Measurements from ENCODE around the gene KLRF2.

DNA sequence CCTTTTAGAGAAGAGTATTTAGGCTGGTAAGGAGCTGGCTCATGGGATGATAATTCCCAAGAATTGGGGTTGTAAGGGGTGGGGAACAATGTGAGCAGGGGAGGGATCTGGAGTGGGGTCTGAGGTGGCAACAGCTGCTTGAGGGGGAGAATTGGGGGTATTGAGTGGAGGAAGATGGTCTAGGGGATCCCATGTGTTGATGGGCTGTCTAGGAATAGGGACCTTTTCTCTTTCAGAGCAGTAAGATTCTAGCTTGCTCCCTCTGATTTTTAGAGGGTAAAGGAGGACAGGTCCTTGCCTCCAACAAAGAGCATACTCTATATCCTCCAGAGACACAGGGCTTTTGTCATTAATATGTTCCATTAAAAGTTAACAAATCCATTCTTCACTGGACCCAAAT lies 28.4 kb downstream of the KLRF2 start:
- TF ChIP-seq, protein P1, sequence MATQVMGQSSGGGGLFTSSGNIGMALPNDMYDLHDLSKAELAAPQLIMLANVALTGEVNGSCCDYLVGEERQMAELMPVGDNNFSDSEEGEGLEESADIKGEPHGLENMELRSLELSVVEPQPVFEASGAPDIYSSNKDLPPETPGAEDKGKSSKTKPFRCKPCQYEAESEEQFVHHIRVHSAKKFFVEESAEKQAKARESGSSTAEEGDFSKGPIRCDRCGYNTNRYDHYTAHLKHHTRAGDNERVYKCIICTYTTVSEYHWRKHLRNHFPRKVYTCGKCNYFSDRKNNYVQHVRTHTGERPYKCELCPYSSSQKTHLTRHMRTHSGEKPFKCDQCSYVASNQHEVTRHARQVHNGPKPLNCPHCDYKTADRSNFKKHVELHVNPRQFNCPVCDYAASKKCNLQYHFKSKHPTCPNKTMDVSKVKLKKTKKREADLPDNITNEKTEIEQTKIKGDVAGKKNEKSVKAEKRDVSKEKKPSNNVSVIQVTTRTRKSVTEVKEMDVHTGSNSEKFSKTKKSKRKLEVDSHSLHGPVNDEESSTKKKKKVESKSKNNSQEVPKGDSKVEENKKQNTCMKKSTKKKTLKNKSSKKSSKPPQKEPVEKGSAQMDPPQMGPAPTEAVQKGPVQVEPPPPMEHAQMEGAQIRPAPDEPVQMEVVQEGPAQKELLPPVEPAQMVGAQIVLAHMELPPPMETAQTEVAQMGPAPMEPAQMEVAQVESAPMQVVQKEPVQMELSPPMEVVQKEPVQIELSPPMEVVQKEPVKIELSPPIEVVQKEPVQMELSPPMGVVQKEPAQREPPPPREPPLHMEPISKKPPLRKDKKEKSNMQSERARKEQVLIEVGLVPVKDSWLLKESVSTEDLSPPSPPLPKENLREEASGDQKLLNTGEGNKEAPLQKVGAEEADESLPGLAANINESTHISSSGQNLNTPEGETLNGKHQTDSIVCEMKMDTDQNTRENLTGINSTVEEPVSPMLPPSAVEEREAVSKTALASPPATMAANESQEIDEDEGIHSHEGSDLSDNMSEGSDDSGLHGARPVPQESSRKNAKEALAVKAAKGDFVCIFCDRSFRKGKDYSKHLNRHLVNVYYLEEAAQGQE (IDR thresholded peaks at IDR 0.05) = no peak
- TF ChIP-seq, protein P2, sequence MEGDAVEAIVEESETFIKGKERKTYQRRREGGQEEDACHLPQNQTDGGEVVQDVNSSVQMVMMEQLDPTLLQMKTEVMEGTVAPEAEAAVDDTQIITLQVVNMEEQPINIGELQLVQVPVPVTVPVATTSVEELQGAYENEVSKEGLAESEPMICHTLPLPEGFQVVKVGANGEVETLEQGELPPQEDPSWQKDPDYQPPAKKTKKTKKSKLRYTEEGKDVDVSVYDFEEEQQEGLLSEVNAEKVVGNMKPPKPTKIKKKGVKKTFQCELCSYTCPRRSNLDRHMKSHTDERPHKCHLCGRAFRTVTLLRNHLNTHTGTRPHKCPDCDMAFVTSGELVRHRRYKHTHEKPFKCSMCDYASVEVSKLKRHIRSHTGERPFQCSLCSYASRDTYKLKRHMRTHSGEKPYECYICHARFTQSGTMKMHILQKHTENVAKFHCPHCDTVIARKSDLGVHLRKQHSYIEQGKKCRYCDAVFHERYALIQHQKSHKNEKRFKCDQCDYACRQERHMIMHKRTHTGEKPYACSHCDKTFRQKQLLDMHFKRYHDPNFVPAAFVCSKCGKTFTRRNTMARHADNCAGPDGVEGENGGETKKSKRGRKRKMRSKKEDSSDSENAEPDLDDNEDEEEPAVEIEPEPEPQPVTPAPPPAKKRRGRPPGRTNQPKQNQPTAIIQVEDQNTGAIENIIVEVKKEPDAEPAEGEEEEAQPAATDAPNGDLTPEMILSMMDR (IDR thresholded peaks at IDR 0.05) = no peak
- TF ChIP-seq POLR2A (IDR thresholded peaks at IDR 0.05; ENCODE audit: low read length) = no peak
- no peak for TF ChIP-seq CHD2 (IDR thresholded peaks at IDR 0.05; ENCODE audit: low read length, partially characterized antibody)
- TF ChIP-seq EHMT2 (IDR thresholded peaks at IDR 0.05; ENCODE audit: low read depth) = no peak
- no peak for TF ChIP-seq ESRRA (IDR thresholded peaks at IDR 0.05; ENCODE audit: borderline replicate concordance, low read length)
- TF ChIP-seq, protein P3, sequence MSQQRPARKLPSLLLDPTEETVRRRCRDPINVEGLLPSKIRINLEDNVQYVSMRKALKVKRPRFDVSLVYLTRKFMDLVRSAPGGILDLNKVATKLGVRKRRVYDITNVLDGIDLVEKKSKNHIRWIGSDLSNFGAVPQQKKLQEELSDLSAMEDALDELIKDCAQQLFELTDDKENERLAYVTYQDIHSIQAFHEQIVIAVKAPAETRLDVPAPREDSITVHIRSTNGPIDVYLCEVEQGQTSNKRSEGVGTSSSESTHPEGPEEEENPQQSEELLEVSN (IDR thresholded peaks at IDR 0.05; ENCODE audit: borderline replicate concordance, low read depth) = no peak
- TF ChIP-seq, protein P4, sequence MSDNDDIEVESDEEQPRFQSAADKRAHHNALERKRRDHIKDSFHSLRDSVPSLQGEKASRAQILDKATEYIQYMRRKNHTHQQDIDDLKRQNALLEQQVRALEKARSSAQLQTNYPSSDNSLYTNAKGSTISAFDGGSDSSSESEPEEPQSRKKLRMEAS (IDR thresholded peaks at IDR 0.05) = no peak
